Epidermal melanocyte (primary cell): ENCODE results near the gene OPRM1.

Source experiments
- DNase-seq: peaks from one replicate; pipeline ENCODE4 v3.0.0; 2011; ENCODE audit warnings: low spot score; ENCODE audit not compliant: insufficient read length

OPRM1 gene

DNA sequence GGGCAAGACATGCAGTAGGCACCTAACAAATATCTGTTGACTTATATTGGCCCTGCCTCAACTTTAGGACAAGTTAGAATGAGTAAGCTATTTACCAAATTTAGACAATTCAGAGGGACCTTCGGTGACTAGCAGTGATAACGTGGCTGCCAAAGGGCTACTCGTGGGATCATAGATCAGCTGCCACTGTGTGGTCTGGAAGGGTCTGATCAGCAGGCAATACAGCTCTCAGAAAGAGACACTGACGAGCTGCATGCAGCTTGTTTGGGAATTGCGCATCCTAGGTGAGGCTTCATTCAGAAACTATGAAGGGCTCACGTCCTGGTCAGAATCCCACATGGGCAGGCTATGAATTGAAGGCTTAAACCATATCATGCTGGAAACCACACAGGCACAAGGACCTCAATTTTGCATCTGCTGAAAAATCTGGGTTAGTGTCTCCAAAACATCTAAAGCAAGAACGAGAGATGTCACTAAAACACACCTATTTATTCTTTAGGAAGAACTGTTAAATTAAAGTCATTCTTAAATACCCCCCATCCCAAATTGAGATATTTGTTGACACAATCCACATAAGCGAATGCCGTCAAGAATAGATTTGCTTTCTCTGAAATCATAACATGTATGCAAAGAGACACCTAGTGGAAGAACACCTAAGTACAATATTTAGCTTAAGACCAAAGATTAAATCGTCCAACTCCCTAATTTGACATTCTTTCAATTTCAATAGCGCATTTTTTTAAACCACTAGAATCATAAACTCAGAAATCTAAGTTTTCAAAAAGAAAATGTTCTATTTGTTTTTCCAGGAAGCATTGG, 238.0 kb downstream of the OPRM1 start:
- DNase-seq, result no peak

GRCh38 chr6:154277629-154278017, 238.6 kb downstream of the OPRM1 start:
- DNase-seq, result no peak

GRCh38 chr6:154280521-154280920, 241.5 kb downstream of the OPRM1 start:
- DNase-seq, result no peak

GRCh38 chr6:154284313-154284853, 245.3 kb downstream of the OPRM1 start:
- DNase-seq, result no peak

- DNase-seq, result no peak
These were observed 246.8 kb downstream of the OPRM1 start for GRCh38 chr6:154285826-154286225.

DNA sequence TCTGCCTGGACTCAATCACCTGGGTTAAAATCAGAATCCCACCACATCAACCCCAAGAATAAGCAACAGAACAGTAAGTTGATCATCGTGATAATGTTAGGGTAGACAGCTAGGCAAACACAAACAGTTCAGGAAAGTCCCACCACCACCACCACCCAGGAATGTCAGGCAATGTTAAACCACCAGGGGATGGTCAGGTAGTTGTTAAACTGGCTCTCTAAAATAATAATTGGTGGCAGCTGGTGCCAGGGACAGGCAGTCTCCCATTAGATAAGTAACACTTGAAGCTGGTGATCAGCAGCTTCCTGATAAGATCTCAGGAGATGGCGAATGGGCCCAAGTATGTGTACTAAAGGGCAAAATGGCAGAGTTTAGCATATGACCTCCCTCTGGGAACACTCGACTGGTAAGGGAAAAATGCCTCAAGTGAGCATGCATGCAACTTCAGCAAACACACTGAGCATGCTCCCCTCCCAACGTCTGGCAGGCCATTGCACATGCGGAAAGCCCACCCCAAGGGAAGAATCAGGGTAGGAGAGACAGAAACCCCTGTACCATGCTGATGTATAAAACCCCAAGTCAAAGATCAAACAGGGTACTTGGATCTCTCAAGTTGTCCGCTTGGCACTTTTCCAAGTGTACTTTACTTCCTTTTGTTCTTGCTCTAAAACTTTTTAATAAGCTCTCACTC, 250.9 kb downstream of the OPRM1 start:
- no peak for DNase-seq

DNA sequence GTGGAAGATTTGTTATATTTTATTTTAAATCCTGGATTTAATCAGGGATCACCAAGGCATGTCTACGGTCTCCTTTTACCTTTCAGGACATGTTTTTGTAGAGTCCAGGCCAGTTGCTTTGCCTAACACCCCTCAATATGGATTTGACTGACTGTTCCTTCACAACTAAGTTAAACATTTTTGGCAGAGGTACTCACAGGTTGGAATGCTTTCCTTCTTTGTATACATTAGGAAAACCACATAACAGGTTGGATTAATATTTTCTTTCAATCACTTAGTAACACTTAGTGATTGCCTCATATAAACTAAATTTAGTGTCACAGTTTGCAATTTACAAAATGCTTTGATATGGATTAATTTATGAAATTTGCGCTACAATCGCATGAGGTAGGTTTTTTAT, 253.0 kb downstream of the OPRM1 start:
- DNase-seq, result no peak

GRCh38 chr6:154292855-154293519, 253.9 kb downstream of the OPRM1 start:
- DNase-seq, result no peak

GRCh38 chr6:154295733-154296132, 256.7 kb downstream of the OPRM1 start:
- no peak for DNase-seq
